GM12878 (cell line): ENCODE results near the gene METTL3.

ENCODE experiments used
- CTCF ChIP-seq, 3 experiments: IDR thresholded peaks in 2 of 3; conservative IDR thresholded peaks in 1 of 3; 2 replicates each; pipeline ENCODE4 v1.5.1; 2011; ENCODE audit warnings: low read depth in 3 of 3, low read length in 3 of 3, mild to moderate bottlenecking in 3 of 3, control low read depth in 2 of 3, moderate library complexity in 2 of 3, inconsistent platforms in 1 of 3, mixed read lengths in 1 of 3; ENCODE audit not compliant: control insufficient read depth in 2 of 3, insufficient read depth in 1 of 3; ENCODE audit errors: extremely low read depth in 1 of 3
- ESRRA ChIP-seq: IDR thresholded peaks from 2 replicates; pipeline ENCODE4 v1.6.1; 2012; ENCODE audit warnings: mild to moderate bottlenecking, low read length, improper control_type of control experiment
- MYC ChIP-seq: IDR thresholded peaks from 2 replicates; pipeline ENCODE4 v1.6.1; 2011; ENCODE audit warnings: mild to moderate bottlenecking, low read length, moderate library complexity, inconsistent platforms; ENCODE audit not compliant: insufficient read depth, insufficient replicate concordance, insufficient read length, severe bottlenecking
- NFIC ChIP-seq: IDR thresholded peaks from 2 replicates; pipeline ENCODE4 v1.6.1; 2012; ENCODE audit warnings: low read depth, mild to moderate bottlenecking, inconsistent platforms, low read length, moderate library complexity
- NKRF ChIP-seq: fragments of 450-650 bp; conservative IDR thresholded peaks from 2 replicates; pipeline ENCODE4 v1.6.1; 2017; ENCODE audit warnings: mild to moderate bottlenecking, moderate library complexity
- POLR2A ChIP-seq: IDR thresholded peaks from 2 replicates; pipeline ENCODE4 v1.6.1; 2011; ENCODE audit warnings: low read depth, mild to moderate bottlenecking, low read length
- POLR2AphosphoS5 ChIP-seq: IDR thresholded peaks from 2 replicates; pipeline ENCODE4 v1.6.1; 2011; ENCODE audit warnings: mild to moderate bottlenecking, low read length, inconsistent platforms
- TBL1XR1 ChIP-seq: IDR thresholded peaks from 2 replicates; pipeline ENCODE4 v1.6.1; 2012; ENCODE audit warnings: low read depth, low read length, improper control_type of control experiment
- ZNF274 ChIP-seq: IDR thresholded peaks from one replicate; pipeline ENCODE4 v1.8.0; 2011; ENCODE audit not compliant: insufficient read length, insufficient read depth

DNA sequence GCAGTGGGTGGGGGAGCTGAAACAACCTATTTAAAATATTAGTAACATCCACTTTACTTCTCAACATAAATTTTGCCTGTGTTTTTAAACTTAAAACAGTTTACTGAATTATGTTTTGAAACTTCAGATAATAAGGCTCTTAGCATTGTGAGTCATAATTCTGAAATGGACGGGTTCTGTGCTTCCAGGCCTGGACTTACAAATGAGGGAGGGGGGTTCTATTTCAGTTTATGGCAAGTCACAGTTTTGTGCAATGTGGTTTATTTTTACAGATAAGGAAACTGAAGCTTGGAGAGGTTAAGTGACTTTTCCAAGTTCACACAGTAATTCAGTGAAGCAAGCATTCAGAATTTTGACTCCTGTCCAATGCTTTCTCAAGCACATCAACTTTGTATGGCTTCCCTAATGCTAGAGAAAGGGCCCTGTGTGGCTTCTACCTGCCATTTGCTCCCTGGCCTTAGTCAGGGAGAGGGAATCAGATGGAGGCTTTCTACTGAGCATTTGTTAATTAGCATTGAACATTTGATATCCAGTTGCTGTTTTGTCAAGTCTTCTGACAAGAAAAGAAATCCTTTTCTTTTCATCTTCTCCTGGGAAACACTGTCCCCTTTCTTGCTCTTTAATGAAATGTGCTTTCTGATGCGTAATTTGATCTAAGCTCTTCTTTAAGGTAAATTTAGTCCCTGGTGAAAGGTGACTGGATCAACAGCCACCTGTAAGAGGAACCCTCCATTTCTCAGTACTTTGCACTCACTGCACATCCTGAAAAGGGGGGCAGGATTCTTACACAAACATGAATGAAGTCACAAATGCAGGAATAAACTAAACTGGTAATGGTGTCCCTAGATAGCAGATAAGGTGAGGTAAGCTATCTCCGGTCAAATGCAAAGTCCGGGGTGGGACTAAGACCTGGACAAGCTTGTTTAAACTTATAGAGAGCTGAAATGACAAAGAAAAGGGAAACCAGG, 17.5 kb upstream of the METTL3 start:
- TF ChIP-seq NFIC, result no peak
- no peak for TF ChIP-seq POLR2A
- TF ChIP-seq CTCF (IDR thresholded peaks at IDR 0.05 in 2 of 3, conservative IDR thresholded peaks at IDR 0.05 in 1 of 3; ENCODE audit: control insufficient read depth in 2 of 3, extremely low read depth in 1 of 3, insufficient read depth in 1 of 3, low read depth in 3 of 3, low read length in 3 of 3), result no peak
- no peak for TF ChIP-seq MYC
- TF ChIP-seq ESRRA, result no peak
- no peak for TF ChIP-seq ZNF274
- no peak for TF ChIP-seq NKRF
- TF ChIP-seq TBL1XR1, result no peak
- no peak for TF ChIP-seq POLR2AphosphoS5
